ENCODE results near the gene KIR2DL4.
"Not testable (repeated sequence)": the region's sequence is repeated elsewhere in the genome, so short reads cannot be mapped to it uniquely, and the experiment has no call there.

The KIR2DL4 gene

DNA sequence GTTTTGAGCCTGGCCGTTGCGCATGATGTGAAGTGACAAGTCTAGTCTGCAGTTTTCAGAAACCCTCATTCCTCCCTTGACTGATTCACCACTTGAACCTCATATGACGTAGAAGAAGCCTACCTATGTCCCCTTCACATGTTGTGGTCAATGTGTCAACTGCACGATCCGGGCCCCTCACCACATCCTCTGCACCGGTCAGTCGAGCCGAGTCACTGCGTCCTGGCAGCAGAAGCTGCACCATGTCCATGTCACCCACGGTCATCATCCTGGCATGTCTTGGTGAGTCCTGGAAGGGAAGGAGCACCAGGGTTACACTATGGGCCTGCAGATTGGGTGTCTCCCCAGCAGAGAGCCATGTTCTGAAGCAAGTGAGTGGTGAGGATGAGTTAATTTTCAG lies at the start of gene KIR2DL4:
Gene KIR2DL4 (plus strand): TSS at position 201 of the 400 bp plus-strand sequence. CDS start 42 bp downstream, at position 243.
- DNase-seq (ENCODE audit: extremely low read depth in 1 of 2, low read depth in 1 of 2): peak in 1 of 2 donors; percentile 15

GRCh38 chr19:54756204-54757110 lies 47.0 kb upstream of the KIR2DL4 start:
- not testable (repeated sequence) for DNase-seq (ENCODE audit: extremely low read depth in 1 of 2, low read depth in 1 of 2)

DNA sequence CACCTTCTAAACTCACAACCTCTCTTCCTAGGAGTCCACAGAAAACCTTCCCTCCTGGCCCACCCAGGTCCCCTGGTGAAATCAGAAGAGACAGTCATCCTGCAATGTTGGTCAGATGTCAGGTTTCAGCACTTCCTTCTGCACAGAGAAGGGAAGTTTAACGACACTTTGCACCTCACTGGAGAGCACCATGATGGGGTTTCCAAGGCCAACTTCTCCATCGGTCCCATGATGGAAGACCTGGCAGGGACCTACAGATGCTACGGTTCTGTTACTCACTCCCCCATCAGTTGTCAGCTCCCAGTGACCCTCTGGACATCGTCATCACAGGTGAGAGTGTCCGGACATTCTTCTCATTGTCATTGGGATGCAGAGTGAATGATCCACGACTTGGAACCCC lies 44.8 kb upstream of the KIR2DL4 start:
- DNase-seq (ENCODE audit: extremely low read depth in 1 of 2, low read depth in 1 of 2): not testable (repeated sequence)

GRCh38 chr19:54764219-54764618 lies 39.2 kb upstream of the KIR2DL4 start:
- DNase-seq (ENCODE audit: extremely low read depth in 1 of 2, low read depth in 1 of 2): not testable (repeated sequence)

DNA sequence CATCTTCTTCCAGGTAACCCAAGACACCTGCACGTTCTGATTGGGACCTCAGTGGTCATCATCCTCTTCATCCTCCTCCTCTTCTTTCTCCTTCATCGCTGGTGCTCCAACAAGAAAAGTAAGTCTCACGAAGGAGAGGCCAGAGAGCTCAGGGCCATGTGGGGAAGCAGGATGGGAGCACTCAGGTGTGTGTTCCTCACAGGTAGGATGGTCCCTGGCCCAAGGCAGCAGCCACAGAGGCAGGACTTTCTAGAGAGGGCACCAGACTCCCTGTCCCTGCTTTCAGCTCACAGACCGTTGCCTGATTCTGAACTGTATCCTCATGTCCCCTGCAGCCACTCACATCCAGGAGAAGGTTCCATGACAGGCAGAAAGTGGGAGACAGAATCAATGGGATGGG lies 36.9 kb upstream of the KIR2DL4 start:
- not testable (repeated sequence) for DNase-seq (ENCODE audit: extremely low read depth in 1 of 2, low read depth in 1 of 2)

GRCh38 chr19:54769646-54770045 lies 33.8 kb upstream of the KIR2DL4 start, which contains the start of gene KIR2DL1:
KIR2DL1 (plus strand) TSS chr19:54769793; CDS start chr19:54769851, 58 bp downstream.
- DNase-seq (ENCODE audit: extremely low read depth in 1 of 2, low read depth in 1 of 2): not testable (repeated sequence)

- DNase-seq (ENCODE audit: extremely low read depth in 1 of 2, low read depth in 1 of 2): not testable (repeated sequence)
Measured at GRCh38 chr19:54770511-54770910, 32.9 kb upstream of the KIR2DL4 start.

DNA sequence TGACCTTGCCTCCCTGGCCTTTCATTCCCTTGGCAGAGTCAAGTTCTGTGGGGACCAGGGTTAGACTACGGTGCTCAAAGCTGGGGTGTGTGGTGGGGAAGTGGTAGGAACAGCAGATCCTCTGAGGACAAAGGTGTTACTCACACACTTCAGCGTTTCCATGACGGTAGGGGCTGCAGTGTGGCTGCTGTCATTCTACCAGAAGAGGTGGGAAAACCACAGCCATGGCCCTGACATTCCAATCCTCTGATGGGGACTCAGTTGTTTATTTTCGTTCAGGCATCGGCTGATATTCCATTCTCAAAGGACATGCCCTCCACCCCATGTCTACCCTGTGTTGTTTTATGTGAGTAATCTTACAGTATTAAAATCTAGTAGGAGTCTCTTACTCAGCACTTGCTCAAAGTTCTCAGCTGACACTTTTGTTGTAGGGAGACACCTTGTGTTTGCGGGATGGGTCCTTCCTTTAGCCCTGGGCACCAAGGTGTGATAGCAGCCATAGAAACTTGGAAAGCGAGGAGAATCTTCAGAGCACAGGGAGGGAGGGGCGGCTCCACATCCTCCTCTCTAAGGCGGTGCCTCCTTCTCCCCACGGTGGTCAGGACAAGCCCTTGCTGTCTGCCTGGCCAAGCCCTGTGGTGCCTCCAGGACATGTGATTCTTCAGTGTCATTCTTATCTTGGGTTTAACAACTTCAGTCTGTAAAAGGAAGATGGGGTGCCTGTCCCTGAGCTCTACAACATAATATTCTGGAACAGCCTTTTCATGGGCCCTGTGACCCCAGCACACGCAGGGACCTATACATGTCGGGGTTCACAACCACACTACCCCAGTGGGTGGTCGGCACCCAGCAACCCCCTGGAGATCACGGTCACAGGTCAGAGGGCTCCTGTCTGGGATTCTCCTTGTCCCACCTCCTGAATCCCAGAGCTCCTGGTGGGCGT lies 32.1 kb upstream of the KIR2DL4 start:
- not testable (repeated sequence) for DNase-seq (ENCODE audit: extremely low read depth in 1 of 2, low read depth in 1 of 2)

GRCh38 chr19:54772666-54773065 lies 30.7 kb upstream of the KIR2DL4 start:
- not testable (repeated sequence) for DNase-seq (ENCODE audit: extremely low read depth in 1 of 2, low read depth in 1 of 2)

DNA sequence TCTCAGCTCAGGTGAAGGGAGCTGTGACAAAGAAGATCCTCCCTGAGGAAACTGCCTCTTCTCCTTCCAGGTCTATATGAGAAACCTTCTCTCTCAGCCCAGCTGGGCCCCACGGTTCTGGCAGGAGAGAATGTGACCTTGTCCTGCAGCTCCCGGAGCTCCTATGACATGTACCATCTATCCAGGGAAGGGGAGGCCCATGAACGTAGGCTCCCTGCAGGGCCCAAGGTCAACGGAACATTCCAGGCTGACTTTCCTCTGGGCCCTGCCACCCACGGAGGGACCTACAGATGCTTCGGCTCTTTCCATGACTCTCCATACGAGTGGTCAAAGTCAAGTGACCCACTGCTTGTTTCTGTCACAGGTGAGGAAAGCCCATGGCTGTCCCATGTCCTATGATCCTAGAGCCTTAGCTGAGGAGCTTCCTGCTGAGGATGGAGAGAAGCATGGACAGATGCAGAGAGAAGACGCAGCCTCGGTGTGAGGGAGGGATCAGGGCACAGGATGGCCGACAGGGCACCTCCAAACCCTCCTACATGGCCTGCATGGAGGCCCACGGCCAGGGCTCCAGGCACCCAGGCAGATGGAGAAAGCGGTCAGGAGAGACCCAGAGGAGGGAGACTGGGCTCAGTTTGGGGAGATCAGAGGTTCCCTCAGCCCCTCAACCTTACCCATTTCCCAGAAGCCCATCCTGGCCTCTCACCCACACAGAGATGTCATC lies 28.2 kb upstream of the KIR2DL4 start:
- DNase-seq (ENCODE audit: extremely low read depth in 1 of 2, low read depth in 1 of 2): not testable (repeated sequence)

DNA sequence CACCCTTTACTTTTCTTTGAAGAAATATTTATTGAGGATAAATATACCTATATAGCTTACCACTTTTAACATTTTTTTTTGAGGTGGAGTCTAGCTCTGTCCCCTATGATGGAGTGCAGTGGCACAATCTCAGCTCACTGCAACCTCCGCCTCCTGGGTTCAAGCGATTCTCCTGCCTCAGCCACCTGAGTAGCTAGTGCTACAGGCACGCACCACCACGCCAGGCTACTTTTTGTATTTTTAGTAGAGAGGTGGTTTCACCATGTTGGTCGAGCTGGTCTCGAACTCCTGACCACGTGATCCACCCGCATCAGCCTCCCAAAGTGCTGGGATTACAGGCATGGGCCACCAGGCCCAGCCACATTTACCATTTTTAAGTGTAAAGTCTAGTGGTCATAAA lies 27.6 kb upstream of the KIR2DL4 start:
- not testable (repeated sequence) for DNase-seq (ENCODE audit: extremely low read depth in 1 of 2, low read depth in 1 of 2)

- DNase-seq (ENCODE audit: extremely low read depth in 1 of 2, low read depth in 1 of 2): not testable (repeated sequence)
Measured at GRCh38 chr19:54777851-54778250, 25.6 kb upstream of the KIR2DL4 start.

GRCh38 chr19:54778896-54779295 lies 24.5 kb upstream of the KIR2DL4 start:
- not testable (repeated sequence) for DNase-seq (ENCODE audit: extremely low read depth in 1 of 2, low read depth in 1 of 2)

DNA sequence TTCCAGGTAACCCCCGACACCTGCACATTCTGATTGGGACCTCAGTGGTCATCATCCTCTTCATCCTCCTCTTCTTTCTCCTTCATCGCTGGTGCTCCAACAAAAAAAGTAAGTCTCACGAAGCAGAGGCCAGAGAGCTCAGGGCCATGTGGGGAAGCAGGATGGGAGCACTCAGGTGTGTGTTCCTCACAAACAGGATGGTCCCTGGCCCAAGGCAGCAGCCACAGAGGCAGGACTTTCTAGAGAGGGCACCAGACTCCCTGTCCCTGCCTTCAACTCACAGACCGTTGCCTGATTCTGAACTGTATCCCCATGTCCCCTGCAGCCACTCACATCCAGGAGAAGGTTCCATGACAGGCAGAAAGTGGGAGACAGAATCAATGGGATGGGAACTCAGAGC lies 20.5 kb upstream of the KIR2DL4 start:
- DNase-seq (ENCODE audit: extremely low read depth in 1 of 2, low read depth in 1 of 2): not testable (repeated sequence)

DNA sequence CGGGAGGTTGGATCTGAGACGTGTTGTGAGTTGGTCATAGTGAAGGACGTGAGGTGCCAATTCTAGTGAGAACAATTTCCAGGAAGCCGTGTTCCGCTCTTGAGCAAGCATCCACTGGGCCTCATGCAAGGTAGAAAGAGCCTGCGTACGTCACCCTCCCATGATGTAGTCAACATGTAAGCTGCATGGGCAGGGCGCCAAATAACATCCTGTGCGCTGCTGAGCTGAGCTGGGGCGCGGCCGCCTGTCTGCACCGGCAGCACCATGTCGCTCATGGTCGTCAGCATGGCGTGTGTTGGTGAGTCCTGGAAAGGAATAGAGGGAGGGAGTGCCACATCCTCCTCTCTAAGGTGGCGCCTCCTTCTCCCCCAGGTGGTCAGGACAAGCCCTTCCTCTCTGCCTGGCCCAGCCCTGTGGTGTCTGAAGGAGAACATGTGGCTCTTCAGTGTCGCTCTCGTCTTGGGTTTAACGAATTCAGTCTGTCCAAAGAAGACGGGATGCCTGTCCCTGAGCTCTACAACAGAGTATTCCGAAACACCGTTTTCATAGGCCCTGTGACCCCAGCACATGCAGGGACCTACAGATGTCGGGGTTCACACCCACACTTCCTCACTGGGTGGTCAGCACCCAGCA lies 17.2 kb upstream of the KIR2DL4 start:
- not testable (repeated sequence) for DNase-seq (ENCODE audit: extremely low read depth in 1 of 2, low read depth in 1 of 2)

GRCh38 chr19:54788154-54788553 lies 15.3 kb upstream of the KIR2DL4 start:
- not testable (repeated sequence) for DNase-seq (ENCODE audit: extremely low read depth in 1 of 2, low read depth in 1 of 2)

- no peak for DNase-seq (ENCODE audit: extremely low read depth in 1 of 2, low read depth in 1 of 2)
Measured at GRCh38 chr19:54790711-54791110, 12.7 kb upstream of the KIR2DL4 start.

- no peak for DNase-seq (ENCODE audit: extremely low read depth in 1 of 2, low read depth in 1 of 2)
Measured at GRCh38 chr19:54791476-54791875, 11.9 kb upstream of the KIR2DL4 start.

DNA sequence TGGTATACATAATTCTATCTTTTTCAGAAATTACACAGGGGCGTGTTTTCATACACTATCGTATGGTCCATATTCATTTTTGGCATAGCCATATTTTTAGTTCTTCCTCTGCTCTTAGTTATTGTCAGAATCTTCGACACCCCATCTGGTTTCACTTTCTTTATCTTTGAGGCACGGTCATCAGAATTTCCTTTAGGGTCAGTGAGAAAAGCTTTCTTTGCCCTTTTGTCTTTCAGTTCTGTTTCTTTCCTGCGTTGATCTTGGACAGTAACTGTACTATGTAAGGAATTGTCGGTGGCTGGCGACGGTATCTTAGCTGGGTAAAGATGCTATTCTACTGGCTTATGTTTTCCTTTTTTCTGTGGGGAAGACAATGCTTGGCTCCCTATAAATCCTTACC lies 10.6 kb upstream of the KIR2DL4 start:
- DNase-seq (ENCODE audit: extremely low read depth in 1 of 2, low read depth in 1 of 2): no peak

- no peak for DNase-seq (ENCODE audit: extremely low read depth in 1 of 2, low read depth in 1 of 2)
Measured at GRCh38 chr19:54795758-54796157, 7.7 kb upstream of the KIR2DL4 start.
